Left lung (tissue), 10 donors: ENCODE data around the gene EPSTI1. TPM values are rescaled to one million over a fixed set of nuclear protein-coding genes. Genes with fewer than 3 reads are reported as not detected.

Experiments
- ATAC-seq: fragments of 200-7000 bp; cut with Tn5 transposase; one replicate; pipeline ENCODE4 v1.9.1; 2020; ENCODE audit warnings: moderate library complexity
- DNase-seq, 4 donors: peaks; one replicate each; pipeline ENCODE4 v3.0.0-alpha.2; 2013 to 2020
- H3K27ac ChIP-seq, 2 donors: fragments of 200-600 bp; sonication (generic) in 1 of 2; one replicate each; pipeline versions ENCODE4 v1.5.0 to v1.8.0; 2020 to 2021
- H3K27me3 ChIP-seq, 2 donors: fragments of 200-600 bp; sonication (generic) in 1 of 2; one replicate each; pipeline versions ENCODE4 v1.5.0 to v1.8.0; 2020 to 2021
- H3K36me3 ChIP-seq, 2 donors: fragments of 200-600 bp; sonication (generic) in 1 of 2; one replicate each; pipeline versions ENCODE4 v1.5.0 to v1.8.0; 2020 to 2021
- H3K4me1 ChIP-seq, 2 donors: fragments of 200-600 bp; one replicate each; pipeline ENCODE4 v1.8.0; 2021
- H3K4me3 ChIP-seq, 2 donors: fragments of 200-600 bp; sonication (generic) in 1 of 2; one replicate each; pipeline versions ENCODE4 v1.5.0 to v1.8.0; 2020 to 2021; ENCODE audit warnings: mild to moderate bottlenecking in 1 of 2
- H3K9me3 ChIP-seq, 2 donors: fragments of 200-600 bp; sonication (generic) in 1 of 2; one replicate each; pipeline versions ENCODE4 v1.5.0 to v1.8.0; 2020 to 2021
- CTCF ChIP-seq, 2 donors: fragments of 200-600 bp; sonication (generic) in 1 of 2; IDR thresholded peaks; one replicate each; pipeline versions ENCODE4 v1.5.0 to v1.8.0; 2021; ENCODE audit warnings: antibody characterized with exemption in 2 of 2
- intact Hi-C, 2 donors: fragments of 100-400 bp; cut with DNase I; formaldehyde crosslinking; loops; one replicate each; pipeline versions ENCODE4 v1.11.2 to v1.14.2; 2022
- polyA plus RNA-seq, 6 donors: library from polyadenylated mRNA; unstranded; fragments of 120-200 nt; gene quantifications; one replicate each; pipeline ENCODE4 v1.2.1, GENCODE V29; 2013; ENCODE audit not compliant: insufficient read length in 6 of 6
- total RNA-seq, 2 donors: library from RNA; stranded (reverse); fragmentation: NEBNext Ultra II Directional; extraction: Animal tissue kit (Norgen Biotek cat#: 25700); gene quantifications; one replicate each; pipeline ENCODE4 v1.2.1, GENCODE V29; 2021
- donor health status: DM: no; HTN: yes; CAD: no.
- donor health status: DM: no; HTN: no; CAD: no.

The EPSTI1 gene
- total and polyA plus RNA-seq, 8 donors, result 11.1 to 22.4 (median 14.1) TPM

DNA sequence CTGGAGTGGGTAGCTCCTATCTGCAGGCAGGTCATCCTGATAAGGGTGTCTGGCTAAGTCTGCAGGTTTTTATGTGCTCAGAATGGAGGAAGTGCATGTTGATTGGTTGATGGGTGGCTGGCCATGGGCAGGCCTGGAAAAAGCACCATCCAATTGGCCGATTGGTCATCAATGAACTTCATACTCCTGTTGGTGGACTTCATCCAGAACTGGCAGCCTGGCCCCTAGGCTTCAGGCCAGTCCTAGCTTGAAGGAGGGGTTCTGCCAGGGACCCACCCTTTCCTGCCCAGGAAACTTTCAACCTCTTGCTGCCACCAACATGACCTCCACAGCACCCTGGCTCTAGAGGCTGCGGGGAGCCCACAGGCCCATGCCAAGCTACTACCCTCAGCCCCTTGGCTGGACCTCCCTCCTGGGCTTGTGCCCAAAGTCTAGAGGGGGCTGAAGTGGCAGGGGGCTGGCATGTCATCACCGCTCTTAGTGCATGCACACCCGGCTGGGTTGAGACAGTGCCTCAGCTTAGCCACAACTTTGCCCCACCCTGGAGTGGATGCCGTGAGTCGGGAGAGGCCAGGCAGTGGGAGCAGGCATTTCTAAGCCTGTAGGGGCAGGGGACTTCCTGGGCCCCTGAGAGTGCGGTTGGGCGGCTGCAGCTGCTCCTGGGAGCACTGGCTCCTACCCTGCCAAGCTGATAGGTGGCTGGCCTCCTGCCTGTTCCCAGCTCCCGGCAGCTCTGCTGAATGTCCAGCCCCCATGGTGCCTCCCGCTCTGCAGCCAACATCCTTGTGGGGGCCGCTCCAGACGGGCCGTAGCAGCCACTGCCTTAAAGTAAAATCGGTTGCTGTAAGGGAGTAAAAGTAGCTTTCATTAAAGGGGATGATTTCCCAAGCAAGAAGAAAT, 44.6 kb upstream of the EPSTI1 start:
- intact Hi-C loops, result no loop called here
- ATAC-seq, result peak; percentile 64
- TF ChIP-seq CTCF (IDR thresholded peaks at IDR 0.05), result no peak

GRCh38 chr13:43033038-43033437, 41.0 kb upstream of the EPSTI1 start:
- intact Hi-C loops, result no loop called here
- ATAC-seq (no peak), DNase-seq (no peak)
- Histone ChIP-seq H3K4me1 (peaks cover 0 to 4% of the 10 kb centered on the region in 2 donors), H3K27me3 (no peaks in the 10 kb centered on the region), H3K4me3 (no peak overlapping the region), H3K27ac (no peak overlapping the region), H3K9me3 (no peaks in the 10 kb centered on the region), H3K36me3 (peaks cover 0 to 10% of the 10 kb centered on the region in 2 donors)
- no peak for TF ChIP-seq CTCF (IDR thresholded peaks at IDR 0.05)

More for the DNA sequence above, 44.6 kb upstream of the EPSTI1 start:
- peaks cover 3 to 8% of the 10 kb centered on the region in 2 donors for H3K4me1 ChIP-seq
- H3K27ac ChIP-seq, result no peak overlapping the region
- DNase-seq, result peak in 1 of 4 donors; percentile 73
- H3K27me3 ChIP-seq, result no peaks in the 10 kb centered on the region
- no peak overlapping the region for H3K4me3 ChIP-seq
- peaks cover 0 to 10% of the 10 kb centered on the region in 2 donors for H3K36me3 ChIP-seq
- no peaks in the 10 kb centered on the region for H3K9me3 ChIP-seq

DNA sequence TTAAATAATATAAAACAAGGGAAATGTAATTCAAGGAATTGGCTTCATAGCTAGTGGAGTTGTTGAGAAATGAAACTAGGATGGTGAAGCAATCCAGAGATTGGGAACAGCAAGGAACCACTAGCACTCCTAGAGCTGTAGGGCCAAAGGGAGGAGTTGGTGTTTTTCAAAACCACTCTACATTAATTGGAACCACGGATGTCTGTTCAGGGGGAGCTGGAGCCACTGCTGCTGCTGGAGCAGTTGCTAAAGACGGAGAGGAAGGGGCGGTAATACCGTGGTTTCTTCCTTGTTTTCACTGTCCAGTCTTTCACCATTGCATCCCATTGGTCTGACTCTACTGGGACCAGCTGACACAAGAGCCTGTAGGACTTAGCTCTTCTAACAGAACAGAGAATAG, 39.8 kb upstream of the EPSTI1 start:
- intact Hi-C loops, result no loop called here
- H3K4me3 ChIP-seq, result no peak overlapping the region
- no peak for TF ChIP-seq CTCF (IDR thresholded peaks at IDR 0.05)
- peaks cover 0 to 4% of the 10 kb centered on the region in 2 donors for H3K4me1 ChIP-seq
- peaks cover 0 to 10% of the 10 kb centered on the region in 2 donors for H3K36me3 ChIP-seq
- H3K27ac ChIP-seq, result no peak overlapping the region
- ATAC-seq, result no peak
- H3K27me3 ChIP-seq, result no peaks in the 10 kb centered on the region
- DNase-seq, result no peak
- H3K9me3 ChIP-seq, result no peaks in the 10 kb centered on the region

- Histone ChIP-seq H3K9me3 (no peaks in the 10 kb centered on the region), H3K36me3 (peaks cover 0 to 10% of the 10 kb centered on the region in 2 donors), H3K27me3 (no peaks in the 10 kb centered on the region), H3K4me3 (no peak overlapping the region), H3K4me1 (peaks cover 0 to 12% of the 10 kb centered on the region in 2 donors), H3K27ac (no peak overlapping the region)
- intact Hi-C loops, result no loop called here
- ATAC-seq, result no peak
- DNase-seq, result no peak
- no peak for TF ChIP-seq CTCF (IDR thresholded peaks at IDR 0.05)
Measured at GRCh38 chr13:43030548-43030947, 38.5 kb upstream of the EPSTI1 start.

DNA sequence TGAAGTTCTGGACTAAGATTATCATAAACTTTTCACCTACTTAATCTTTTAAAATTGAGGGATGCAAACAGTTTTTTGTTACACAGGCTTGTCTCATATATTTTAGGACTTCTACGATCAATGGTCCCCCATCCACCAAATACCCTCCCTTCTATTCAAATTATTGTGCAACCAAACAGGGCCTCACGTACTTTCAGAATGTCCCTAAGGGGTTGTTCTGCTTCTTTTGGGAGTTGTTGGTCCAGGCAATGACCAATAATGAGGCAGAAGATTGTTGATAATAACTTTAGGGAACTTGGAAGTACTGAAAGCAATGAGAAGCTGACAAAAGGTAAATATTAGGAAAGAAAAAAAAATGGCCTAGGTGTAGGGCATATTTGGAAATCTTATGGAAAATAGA, 34.2 kb upstream of the EPSTI1 start:
- Histone ChIP-seq H3K27ac (no peak overlapping the region), H3K9me3 (no peaks in the 10 kb centered on the region), H3K4me1 (peaks cover 3 to 37% of the 10 kb centered on the region in 2 donors), H3K36me3 (no peaks in the 10 kb centered on the region), H3K4me3 (no peak overlapping the region), H3K27me3 (no peaks in the 10 kb centered on the region)
- ATAC-seq (no peak), DNase-seq (no peak)
- no peak for TF ChIP-seq CTCF (IDR thresholded peaks at IDR 0.05)
- intact Hi-C loops, result no loop called here
